H1 (cell line): ENCODE measurements around the gene BTC. TPM values are rescaled to one million over a fixed set of nuclear protein-coding genes. Genes with fewer than 3 reads are reported as not detected.

Experiments
- CTCF ChIA-PET: fragments of 300-600 bp; sonication (Branson Sonifier 250); formaldehyde crosslinking; loops from one replicate; lab custom pipeline; 2021; ENCODE audit not compliant: partially characterized antibody; lab: Charles Lee
- POLR2A ChIA-PET: fragments of 300-600 bp; sonication (Branson Sonifier 250); formaldehyde crosslinking; loops from one replicate; lab custom pipeline; 2021; ENCODE audit warnings: inconsistent platforms; ENCODE audit not compliant: partially characterized antibody; lab: Charles Lee
- DNase-seq, 2 experiments: peaks; one replicate each; pipeline versions ENCODE4 v3.0.0 to v3.0.0-alpha.2; 2010 to 2022; ENCODE audit warnings: low spot score in 2 of 2, low read depth in 1 of 2, mixed read lengths in 1 of 2
- FAIRE-seq: peaks from 2 replicates; lab custom pipeline; 2011; peaks lifted over from hg19 to GRCh38; lab: Jason Lieb, UNC
- H2AFZ ChIP-seq: 2 replicates; pipeline ENCODE4 v1.8.1; 2012; ENCODE audit warnings: low read length, inconsistent platforms
- H2AK5ac ChIP-seq: 2 replicates; pipeline ENCODE4 v1.6.1; 2013; ENCODE audit warnings: low read depth, low read length
- H2BK120ac ChIP-seq: replicated peaks from 2 replicates; pipeline ENCODE3; 2013; ENCODE audit warnings: low read depth, low read length, inconsistent platforms
- H2BK12ac ChIP-seq: 2 replicates; pipeline ENCODE4 v1.6.1; 2013; ENCODE audit warnings: low read depth, low read length
- H2BK15ac ChIP-seq: 2 replicates; pipeline ENCODE4 v1.6.1; 2013; ENCODE audit warnings: low read length
- H2BK20ac ChIP-seq: 2 replicates; pipeline ENCODE4 v1.6.1; 2013; ENCODE audit warnings: low read length
- H2BK5ac ChIP-seq: 2 replicates; pipeline ENCODE4 v1.6.1; 2013; ENCODE audit warnings: low read depth, low read length
- H3K14ac ChIP-seq: 2 replicates; pipeline ENCODE4 v1.6.1; 2013; ENCODE audit warnings: inconsistent platforms; ENCODE audit not compliant: insufficient read length
- H3K18ac ChIP-seq: 2 replicates; pipeline ENCODE4 v1.6.1; 2013; ENCODE audit warnings: low read length; ENCODE audit errors: extremely low read depth
- H3K23ac ChIP-seq: 2 replicates; pipeline ENCODE4 v1.6.1; 2013; ENCODE audit warnings: inconsistent platforms; ENCODE audit not compliant: insufficient read length
- H3K23me2 ChIP-seq: 2 replicates; pipeline ENCODE4 v1.6.1; 2013; ENCODE audit warnings: low read depth, low read length
- H3K27ac ChIP-seq: 2 replicates; pipeline ENCODE4 v1.6.1; 2011; ENCODE audit warnings: low read depth, low read length, inconsistent platforms
- H3K27me3 ChIP-seq, 4 experiments: replicated peaks in 1 of 4; 1 replicate in 1 of 4; 2 replicates in 3 of 4; pipeline versions ENCODE4 v1.6.1 to v1.8.1; 2011 to 2013; ENCODE audit warnings: low read length in 3 of 4, mild to moderate bottlenecking in 3 of 4, inconsistent platforms in 2 of 4, mixed read lengths in 2 of 4, moderate library complexity in 1 of 4; ENCODE audit not compliant: control insufficient read depth in 3 of 4, insufficient read depth in 3 of 4; ENCODE audit errors: extremely low read depth in 1 of 4
- H3K36me3 ChIP-seq, 4 experiments: 2 replicates each; pipeline versions ENCODE4 v1.6.1 to v1.8.1; 2011 to 2013; ENCODE audit warnings: mild to moderate bottlenecking in 4 of 4, low read length in 3 of 4, moderate library complexity in 2 of 4, control low read depth in 1 of 4, inconsistent platforms in 1 of 4; ENCODE audit not compliant: insufficient read depth in 4 of 4, control insufficient read depth in 2 of 4
- H3K4ac ChIP-seq: replicated peaks from 2 replicates; pipeline ENCODE3; 2013; ENCODE audit warnings: low read length, low read depth, mixed read lengths, inconsistent platforms; ENCODE audit not compliant: insufficient read length
- H3K4me1 ChIP-seq, 4 experiments: replicated peaks in 1 of 4; 1 replicate in 1 of 4; 2 replicates in 3 of 4; pipeline versions ENCODE4 v1.6.1 to v1.8.1; 2011 to 2013; ENCODE audit warnings: low read length in 3 of 4, inconsistent platforms in 2 of 4, mixed read lengths in 1 of 4; ENCODE audit not compliant: insufficient read depth in 4 of 4, control insufficient read depth in 3 of 4
- H3K4me2 ChIP-seq, 2 experiments: 2 replicates each; pipeline versions ENCODE4 v1.6.1 to v1.8.1; 2011 to 2013; ENCODE audit warnings: low read depth in 2 of 2, low read length in 2 of 2, control low read depth in 1 of 2, inconsistent platforms in 1 of 2, mild to moderate bottlenecking in 1 of 2; ENCODE audit not compliant: insufficient read depth in 1 of 2
- H3K4me3 ChIP-seq, 4 experiments: fragments of 200-600, 300-600 bp in 1 of 4; sonication (generic), shearing (Covaris generic), sonication (Bioruptor Twin) in 1 of 4; 2 replicates each; pipeline versions ENCODE4 v1.5.1 to v1.8.1; 2011 to 2016; ENCODE audit warnings: low read length in 4 of 4, low read depth in 3 of 4, control low read depth in 2 of 4, inconsistent platforms in 2 of 4, mild to moderate bottlenecking in 2 of 4, mixed read lengths in 1 of 4, moderate library complexity in 1 of 4; ENCODE audit not compliant: insufficient read depth in 2 of 4; ENCODE audit errors: extremely low read depth in 1 of 4
- H3K56ac ChIP-seq: replicated peaks from 2 replicates; pipeline ENCODE3; 2013; ENCODE audit warnings: low read depth, mild to moderate bottlenecking, mixed read lengths, low read length, inconsistent platforms; ENCODE audit not compliant: insufficient read length
- H3K79me1 ChIP-seq: 2 replicates; pipeline ENCODE4 v1.6.1; 2013; ENCODE audit warnings: low read depth, low read length, control low read depth
- H3K79me2 ChIP-seq, 2 experiments: 2 replicates each; pipeline versions ENCODE4 v1.6.1 to v1.8.1; 2012 to 2013; ENCODE audit warnings: low read length in 2 of 2, mild to moderate bottlenecking in 2 of 2, inconsistent platforms in 1 of 2; ENCODE audit not compliant: insufficient read depth in 2 of 2, control insufficient read depth in 1 of 2
- H3K9ac ChIP-seq, 4 experiments: replicated peaks in 1 of 4; 1 replicate in 1 of 4; 2 replicates in 3 of 4; pipeline versions ENCODE4 v1.6.1 to v1.8.1; 2011 to 2013; ENCODE audit warnings: low read depth in 3 of 4, low read length in 3 of 4, control low read depth in 2 of 4, mild to moderate bottlenecking in 2 of 4, moderate library complexity in 2 of 4, inconsistent platforms in 1 of 4; ENCODE audit errors: extremely low read depth in 1 of 4
- H3K9me3 ChIP-seq, 2 experiments: 2 replicates each; pipeline versions ENCODE4 v1.6.1 to v1.8.1; 2012 to 2013; ENCODE audit warnings: mild to moderate bottlenecking in 2 of 2, moderate library complexity in 2 of 2, control low read depth in 1 of 2, inconsistent platforms in 1 of 2, low read depth in 1 of 2, low read length in 1 of 2, mixed read lengths in 1 of 2; ENCODE audit not compliant: insufficient read depth in 2 of 2
- H4K20me1 ChIP-seq, 2 experiments: replicated peaks in 1 of 2; 2 replicates each; pipeline versions ENCODE3 to v1.8.1; 2011 to 2013; ENCODE audit warnings: inconsistent platforms in 2 of 2, low read length in 2 of 2, mild to moderate bottlenecking in 1 of 2; ENCODE audit not compliant: insufficient read depth in 2 of 2, control insufficient read depth in 1 of 2
- H4K5ac ChIP-seq: 2 replicates; pipeline ENCODE4 v1.6.1; 2013; ENCODE audit warnings: low read length, low read depth, mixed read lengths, inconsistent platforms; ENCODE audit not compliant: insufficient read length
- H4K8ac ChIP-seq: 2 replicates; pipeline ENCODE4 v1.8.0; 2013; ENCODE audit warnings: mild to moderate bottlenecking, moderate library complexity, low read length, inconsistent platforms; ENCODE audit not compliant: insufficient read depth; ENCODE audit errors: extremely low read depth
- H4K91ac ChIP-seq: replicated peaks from 2 replicates; pipeline ENCODE3; 2013; ENCODE audit warnings: low read length, mixed read lengths, inconsistent platforms; ENCODE audit not compliant: insufficient read length
- BCL11A ChIP-seq, 2 experiments: IDR thresholded peaks; one replicate each; pipeline ENCODE4 v1.6.1; 2011; ENCODE audit warnings: low read depth in 2 of 2, low read length in 2 of 2, mild to moderate bottlenecking in 2 of 2
- TCF12 ChIP-seq: IDR thresholded peaks from 2 replicates; pipeline ENCODE4 v1.6.1; 2011; ENCODE audit warnings: low read depth, mild to moderate bottlenecking, low read length
- WGBS, 2 experiments: shearing (Covaris generic) in 1 of 2; methylation state at CpG; one replicate each; pipeline versions ENCODE4 v1.1.6 to v1.1.7; 2013 to 2015; ENCODE audit warnings: low lambda C conversion rate in 2 of 2, mixed read lengths in 2 of 2, inconsistent platforms in 1 of 2, low coverage in 1 of 2, missing lambda C conversion rate in 1 of 2; ENCODE audit not compliant: insufficient replicate concordance in 2 of 2, insufficient coverage in 1 of 2, insufficient read length in 1 of 2; ENCODE audit errors: extremely low coverage in 1 of 2, missing lambda C conversion rate in 1 of 2; 5-methylcytosine and 5-hydroxymethylcytosine counted together
- polyA plus RNA-seq, 7 experiments: library from polyadenylated mRNA; depleted of rRNA in 3 of 7; stranded (reverse) in 5 of 7; unstranded in 2 of 7; fragments of >200 nt in 5 of 7; fragments of 200-250 nt in 2 of 7; gene quantifications; 1 replicate in 5 of 7; 2 replicates in 1 of 7; 4 replicates in 1 of 7; pipeline versions ENCODE4 v1.2.1 to v1.2.3, GENCODE V29; 2011 to 2013; ENCODE audit warnings: missing spikeins in 2 of 7, mixed read lengths in 2 of 7
- total RNA-seq: library from RNA; stranded (reverse); fragmentation: NEBNext Ultra II Directional; extraction: Animal tissue kit (Norgen Biotek cat#: 25700); gene quantifications from 2 replicates; pipeline ENCODE4 v1.2.1, GENCODE V29; 2021

The BTC gene
- total and polyA plus RNA-seq, 2 of the 8 experiments (the other 6 are each of a cell fraction or from before 2014, with no cell fraction given): 0.09 TPM; not detected in 1

DNA sequence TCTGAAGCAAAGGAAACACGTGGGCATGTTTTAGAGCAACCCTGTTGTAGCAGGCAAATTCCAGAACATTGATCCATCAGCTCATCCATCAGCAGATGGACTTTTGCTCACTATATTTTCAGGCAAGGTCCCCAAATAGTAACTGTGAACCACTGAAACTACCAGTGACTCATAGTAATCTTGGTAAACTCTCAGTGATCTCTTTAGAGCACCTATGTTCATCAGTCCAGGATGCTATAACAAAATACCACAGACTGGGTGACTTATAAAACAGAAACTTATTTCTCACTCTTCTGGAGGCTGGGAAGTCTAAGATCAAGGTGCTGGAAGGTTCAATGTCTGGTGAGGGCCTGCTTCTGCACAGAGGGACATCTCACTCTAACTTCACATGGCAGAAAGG, 28.9 kb upstream of the BTC start:
- Histone ChIP-seq H2BK5ac (no peak overlapping the region), H2BK15ac (no peak overlapping the region), H4K8ac (no peak overlapping the region), H3K4ac (no peak overlapping the region), H2BK120ac (no peak overlapping the region), H3K23ac (no peak overlapping the region), H3K36me3 (no peaks in the 10 kb centered on the region), H3K4me2 (no peak overlapping the region), H3K4me1 (no peaks in the 10 kb centered on the region), H3K79me2 (no peaks in the 10 kb centered on the region), H3K4me3 (no peak overlapping the region), H4K20me1 (no peaks in the 10 kb centered on the region), H3K23me2 (no peaks in the 10 kb centered on the region; the same call in 1 of the 2 replicates), H4K91ac (no peak overlapping the region), H2BK20ac (no peak overlapping the region), H4K5ac (no peak overlapping the region), H2BK12ac (no peak overlapping the region), H3K56ac (no peak overlapping the region), H3K9ac (no peak overlapping the region), H2AFZ (no peak overlapping the region), H3K27me3 (no peaks in the 10 kb centered on the region), H2AK5ac (no peak overlapping the region), H3K79me1 (no peaks in the 10 kb centered on the region), H3K9me3 (no peaks in the 10 kb centered on the region), H3K14ac (no peak overlapping the region), H3K27ac (no peak overlapping the region), H3K18ac (no peak overlapping the region)
- no peak for DNase-seq
- WGBS, 2 experiments: 92% methylated on average over 1 of the region's 1 CpG; no CpG with 5 or more reads in 1 of the 2 experiments
- CTCF ChIA-PET: interaction anchor here (1.5 to 2.6 kb wide), 2 partner anchors 8 to 30 kb away, joined by 4 to 11 read pairs; no protein-coding TSS in a partner anchor
- POLR2A ChIA-PET: no interaction called here
- FAIRE-seq: no peak
- TF ChIP-seq TCF12 (no peak), BCL11A (IDR thresholded peaks at IDR 0.05; ENCODE audit: low read depth in 2 of 2, low read length in 2 of 2) (no peak)
